Measurements from ENCODE around the gene FAM110A. TPM values are rescaled to one million over a fixed set of nuclear protein-coding genes. Genes with fewer than 3 reads are reported as not detected.

FAM110A gene
- total RNA-seq, 4 donors from 2014 or later: 2.9 to 5.2 (median 3.1) TPM

DNA sequence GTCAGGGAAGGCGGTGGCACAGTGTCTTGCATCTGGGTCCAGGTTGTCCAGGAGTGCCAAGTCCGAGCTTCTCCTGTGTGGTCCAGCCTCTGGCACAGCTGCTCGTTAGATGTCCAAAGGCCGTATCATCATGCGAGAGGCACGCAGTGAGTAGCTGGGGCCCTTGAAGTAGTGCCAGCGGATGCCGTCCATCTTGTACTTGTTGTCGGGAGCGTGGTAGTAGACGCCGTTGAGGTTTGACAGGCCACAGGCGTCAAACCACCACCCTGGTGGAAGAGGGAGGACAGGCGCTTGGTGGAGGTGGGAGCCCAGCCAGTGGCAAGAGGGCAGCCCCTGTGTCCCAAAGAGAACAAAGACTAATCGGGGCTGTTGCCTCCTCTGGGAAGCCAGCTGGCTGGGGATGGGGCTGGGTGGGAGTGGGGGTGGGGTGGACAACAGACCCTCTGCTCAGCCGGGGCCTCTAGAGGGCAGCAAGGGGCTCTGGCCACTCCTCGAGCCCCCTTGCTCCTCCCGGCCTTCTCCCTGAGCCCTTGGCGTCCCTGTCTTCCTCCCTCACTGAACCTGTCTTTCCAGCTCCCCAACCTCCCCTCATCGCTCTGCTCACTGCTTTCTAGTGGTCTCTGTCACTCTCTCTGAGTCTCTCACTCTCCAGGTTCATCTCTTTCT, 39.5 kb downstream of the FAM110A start:
- DNase-seq (ENCODE audit: low spot score) (no peak), ATAC-seq (ENCODE audit: low FRiP score) (no peak)
- TF ChIP-seq, protein P1, sequence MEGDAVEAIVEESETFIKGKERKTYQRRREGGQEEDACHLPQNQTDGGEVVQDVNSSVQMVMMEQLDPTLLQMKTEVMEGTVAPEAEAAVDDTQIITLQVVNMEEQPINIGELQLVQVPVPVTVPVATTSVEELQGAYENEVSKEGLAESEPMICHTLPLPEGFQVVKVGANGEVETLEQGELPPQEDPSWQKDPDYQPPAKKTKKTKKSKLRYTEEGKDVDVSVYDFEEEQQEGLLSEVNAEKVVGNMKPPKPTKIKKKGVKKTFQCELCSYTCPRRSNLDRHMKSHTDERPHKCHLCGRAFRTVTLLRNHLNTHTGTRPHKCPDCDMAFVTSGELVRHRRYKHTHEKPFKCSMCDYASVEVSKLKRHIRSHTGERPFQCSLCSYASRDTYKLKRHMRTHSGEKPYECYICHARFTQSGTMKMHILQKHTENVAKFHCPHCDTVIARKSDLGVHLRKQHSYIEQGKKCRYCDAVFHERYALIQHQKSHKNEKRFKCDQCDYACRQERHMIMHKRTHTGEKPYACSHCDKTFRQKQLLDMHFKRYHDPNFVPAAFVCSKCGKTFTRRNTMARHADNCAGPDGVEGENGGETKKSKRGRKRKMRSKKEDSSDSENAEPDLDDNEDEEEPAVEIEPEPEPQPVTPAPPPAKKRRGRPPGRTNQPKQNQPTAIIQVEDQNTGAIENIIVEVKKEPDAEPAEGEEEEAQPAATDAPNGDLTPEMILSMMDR (IDR thresholded peaks at IDR 0.05): no peak

DNA sequence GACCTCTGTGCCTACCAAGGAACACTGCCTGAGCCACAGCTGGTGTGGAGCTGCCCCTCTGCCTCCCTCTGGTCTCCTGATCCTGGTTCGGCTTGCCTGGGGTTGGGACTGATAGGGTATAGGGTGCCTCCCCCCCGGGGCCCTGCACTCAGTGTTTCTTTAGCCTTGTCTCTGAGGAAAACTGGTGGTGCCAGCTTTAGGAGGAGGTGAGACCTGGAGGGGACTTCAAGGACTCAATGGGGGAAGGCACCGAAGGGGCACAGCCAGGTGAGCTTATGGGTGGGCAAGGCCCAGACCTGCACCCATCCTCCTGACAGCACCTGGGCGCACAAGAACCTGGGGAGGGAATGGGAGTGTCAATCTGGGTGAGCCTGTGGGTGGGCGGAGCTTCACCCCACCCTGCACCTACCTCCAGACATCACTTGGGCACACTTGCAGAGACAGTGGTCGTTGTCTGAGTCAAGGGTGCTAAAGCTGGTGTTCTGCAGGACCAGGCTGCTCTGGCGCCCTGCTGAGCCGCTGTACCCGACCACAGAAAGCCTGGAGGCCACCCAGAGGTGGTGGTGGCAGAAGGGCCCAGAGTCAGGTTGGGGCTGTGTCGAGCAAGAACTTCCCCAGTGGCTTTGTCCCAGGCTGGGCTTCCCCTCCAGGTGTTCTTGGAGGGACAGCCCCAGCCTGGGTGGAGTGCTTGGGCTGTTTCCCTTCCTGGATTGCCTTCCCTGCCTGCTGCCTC, 40.5 kb downstream of the FAM110A start:
- TF ChIP-seq, protein P1 (IDR thresholded peaks at IDR 0.05): no peak
- ATAC-seq (ENCODE audit: low FRiP score) (no peak), DNase-seq (ENCODE audit: low spot score) (no peak)

DNA sequence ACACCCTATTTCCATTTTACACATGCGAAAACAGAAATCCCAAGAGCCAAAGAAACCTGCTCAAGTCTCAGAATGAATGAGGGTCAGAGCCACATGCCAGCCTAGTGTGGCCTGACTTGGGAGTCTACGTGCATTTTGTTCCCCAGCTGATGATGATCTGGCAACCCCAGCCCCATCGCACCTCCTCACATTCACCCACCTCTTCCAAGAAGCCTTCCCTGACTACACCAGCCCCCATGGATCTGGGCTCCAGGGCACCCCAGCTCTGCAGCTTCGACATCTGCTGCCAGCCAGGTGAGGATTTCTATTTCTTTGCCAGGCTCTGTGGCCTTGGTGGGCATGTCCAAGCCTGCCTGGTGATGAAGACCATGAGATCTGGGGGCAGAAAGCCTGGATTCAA, 41.6 kb downstream of the FAM110A start:
- no peak for DNase-seq (ENCODE audit: low spot score)
- no peak for ATAC-seq (ENCODE audit: low FRiP score)
- TF ChIP-seq, protein P1 (IDR thresholded peaks at IDR 0.05): no peak

DNA sequence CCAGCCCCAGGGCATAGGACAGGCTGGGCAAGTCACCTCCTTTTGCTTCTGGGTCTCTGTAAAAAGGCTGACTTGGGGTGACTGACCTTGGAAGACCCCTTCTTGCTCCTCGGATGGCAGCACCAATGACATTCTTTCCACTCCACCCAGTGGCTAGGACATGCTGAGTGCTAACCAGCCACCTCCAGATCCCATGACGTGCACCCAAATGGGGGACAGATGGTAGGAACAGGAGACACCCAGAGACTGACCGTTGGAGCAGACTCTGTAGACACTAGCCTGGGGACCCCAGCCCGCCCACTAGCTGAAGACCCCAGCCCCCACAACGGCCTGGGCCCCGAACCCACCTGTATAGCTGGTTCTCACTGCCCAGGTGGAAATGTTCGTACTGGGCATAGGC, 44.3 kb downstream of the FAM110A start:
- ATAC-seq (ENCODE audit: low FRiP score) (no peak), DNase-seq (ENCODE audit: low spot score) (no peak)
- TF ChIP-seq, protein P1 (IDR thresholded peaks at IDR 0.05): no peak

DNA sequence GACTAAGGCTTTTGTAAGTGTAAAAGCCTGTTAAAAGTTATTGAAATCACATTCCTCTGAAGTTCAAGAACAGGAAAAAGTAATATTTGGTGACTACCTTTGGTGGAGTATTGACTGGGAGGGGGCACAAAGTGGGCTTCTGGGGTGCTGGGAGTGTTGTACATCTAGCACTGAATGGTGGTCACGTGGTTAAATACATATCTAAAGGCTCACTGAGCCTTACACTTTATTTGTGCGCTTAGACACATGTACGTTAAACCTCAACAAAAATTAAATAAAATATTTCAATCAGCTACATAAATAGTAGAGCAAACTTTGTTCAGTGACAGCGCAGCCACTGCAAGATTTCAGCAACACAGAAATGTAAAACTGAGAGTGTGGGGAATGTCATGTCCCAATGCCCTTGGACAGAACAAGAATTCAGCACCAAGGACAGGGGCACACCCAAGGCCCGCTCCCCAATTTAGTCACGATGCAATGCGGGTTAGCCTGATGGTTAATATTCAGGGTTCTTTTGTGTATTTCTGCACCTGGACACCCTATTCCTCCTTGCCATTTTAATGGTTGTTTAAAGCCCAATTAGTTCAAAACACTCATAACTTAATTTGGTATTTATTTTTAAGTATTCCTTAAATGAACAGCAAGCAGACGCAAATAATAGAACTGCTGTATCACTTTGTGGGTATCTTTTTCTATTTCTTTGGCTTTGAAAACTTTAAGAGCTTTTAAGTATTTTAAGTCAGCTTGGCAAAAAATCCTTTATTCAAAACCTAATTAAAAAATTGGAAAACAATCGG, 45.2 kb downstream of the FAM110A start:
- DNase-seq (ENCODE audit: low spot score) (no peak), ATAC-seq (ENCODE audit: low FRiP score) (no peak)
- TF ChIP-seq, protein P1 (IDR thresholded peaks at IDR 0.05): no peak

DNA sequence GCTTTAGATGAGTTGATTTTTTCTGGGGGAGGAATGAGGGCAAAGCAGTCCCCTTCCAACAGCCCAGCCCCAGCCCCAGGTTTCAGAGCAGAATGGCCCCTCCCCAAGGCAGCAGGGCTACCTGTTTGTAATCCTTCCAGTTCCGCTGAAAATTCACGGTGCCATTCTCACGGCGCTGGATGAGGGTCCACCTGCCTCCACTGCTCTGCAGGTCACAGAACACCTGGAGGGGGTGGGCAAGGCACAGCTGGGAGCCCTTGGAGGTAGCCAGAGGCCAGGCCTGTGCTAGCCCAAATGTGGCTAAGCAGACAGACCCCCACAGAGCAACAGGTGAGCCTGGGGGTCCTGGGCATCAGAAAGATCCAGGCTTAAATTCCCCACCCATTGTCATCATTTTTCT, 46.1 kb downstream of the FAM110A start:
- TF ChIP-seq, protein P1 (IDR thresholded peaks at IDR 0.05): no peak
- DNase-seq (ENCODE audit: low spot score): no peak
- ATAC-seq (ENCODE audit: low FRiP score): no peak
